ACC112 (cell line): Measurements from ENCODE around the gene CCDC86.
A peak's percentile ranks its signal among the peaks of the same experiment; 100 is the strongest.

Source experiments
- H2AFZ ChIP-seq: fragments of 200-600 bp; sonication (generic); one replicate; pipeline ENCODE4 v1.6.0; 2017; ENCODE audit warnings: antibody characterized with exemption, low read length; ENCODE audit not compliant: unreplicated experiment
- H3K27ac ChIP-seq: fragments of 200-600 bp; sonication (generic); 2 replicates; pipeline ENCODE4 v1.5.1; 2014; ENCODE audit warnings: low read depth, mild to moderate bottlenecking, antibody characterized with exemption, low read length, moderate library complexity
- H3K27me3 ChIP-seq: fragments of 200-600 bp; sonication (generic); 2 replicates; pipeline ENCODE4 v1.6.1; 2014; ENCODE audit warnings: mild to moderate bottlenecking, antibody characterized with exemption, low read length, moderate library complexity, mixed read lengths; ENCODE audit not compliant: insufficient read depth
- H3K36me3 ChIP-seq: fragments of 200-600 bp; sonication (generic); 2 replicates; pipeline ENCODE4 v1.6.1; 2016; ENCODE audit warnings: mild to moderate bottlenecking, antibody characterized with exemption, low read length, moderate library complexity, mixed read lengths; ENCODE audit not compliant: insufficient read depth
- H3K4me1 ChIP-seq: fragments of 200-600 bp; sonication (generic); one replicate; pipeline ENCODE4 v1.6.1; 2016; ENCODE audit warnings: low read length, mixed read lengths; ENCODE audit not compliant: insufficient read depth, unreplicated experiment, control insufficient read depth
- H3K4me3 ChIP-seq: fragments of 200-600 bp; sonication (generic); 2 replicates; pipeline ENCODE4 v1.5.1; 2014; ENCODE audit warnings: mild to moderate bottlenecking, low read depth, low read length
- H3K79me2 ChIP-seq: fragments of 200-600 bp; sonication (generic); one replicate; pipeline ENCODE4 v1.6.0; 2016; ENCODE audit warnings: low read length; ENCODE audit not compliant: control insufficient read depth, unreplicated experiment, insufficient read depth

The CCDC86 gene

DNA sequence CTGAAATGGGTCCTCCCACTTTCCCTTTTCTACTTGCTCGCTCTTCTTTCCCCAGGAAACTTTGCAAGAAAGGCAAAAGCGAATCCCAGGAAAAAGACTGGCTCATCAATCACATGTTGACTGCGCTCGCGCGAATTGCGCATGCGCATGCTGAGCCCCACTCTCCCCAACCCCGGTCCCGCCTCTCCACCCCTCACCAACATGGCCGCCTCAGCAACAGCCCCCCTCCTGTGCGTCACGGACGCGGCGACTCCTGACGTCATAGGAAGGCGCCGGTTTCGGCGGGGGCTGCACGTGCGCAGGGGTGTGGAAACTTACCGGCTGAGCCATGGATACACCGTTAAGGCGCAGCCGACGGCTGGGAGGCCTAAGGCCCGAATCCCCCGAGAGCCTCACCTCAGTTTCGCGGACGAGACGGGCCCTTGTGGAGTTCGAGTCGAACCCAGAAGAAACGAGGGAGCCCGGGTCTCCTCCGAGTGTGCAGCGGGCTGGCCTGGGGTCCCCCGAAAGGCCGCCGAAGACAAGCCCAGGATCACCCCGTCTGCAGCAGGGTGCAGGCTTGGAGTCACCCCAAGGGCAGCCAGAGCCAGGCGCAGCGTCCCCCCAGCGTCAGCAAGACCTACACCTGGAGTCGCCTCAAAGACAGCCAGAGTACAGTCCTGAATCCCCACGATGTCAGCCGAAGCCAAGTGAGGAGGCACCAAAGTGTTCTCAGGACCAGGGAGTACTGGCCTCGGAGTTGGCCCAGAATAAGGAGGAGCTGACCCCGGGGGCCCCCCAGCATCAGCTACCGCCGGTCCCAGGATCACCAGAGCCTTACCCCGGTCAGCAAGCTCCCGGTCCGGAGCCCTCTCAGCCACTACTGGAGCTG is at the start of gene CCDC86:
CCDC86 (plus strand) TSS at position 317 of the 871 bp plus-strand sequence; CDS start at position 329, 12 bp downstream.
- Histone ChIP-seq H3K79me2 (peaks cover 40% of the 10 kb centered on the region), H3K27ac (peak within 1 kb of the TSS; percentile 24; the same call in 1 of the 2 replicates), H3K36me3 (no peaks in the 10 kb centered on the region), H2AFZ (peak within 1 kb of the TSS; percentile 82), H3K4me1 (peaks cover 33% of the 10 kb centered on the region), H3K27me3 (no peaks in the 10 kb centered on the region), H3K4me3 (peak within 1 kb of the TSS; percentile 82)

DNA sequence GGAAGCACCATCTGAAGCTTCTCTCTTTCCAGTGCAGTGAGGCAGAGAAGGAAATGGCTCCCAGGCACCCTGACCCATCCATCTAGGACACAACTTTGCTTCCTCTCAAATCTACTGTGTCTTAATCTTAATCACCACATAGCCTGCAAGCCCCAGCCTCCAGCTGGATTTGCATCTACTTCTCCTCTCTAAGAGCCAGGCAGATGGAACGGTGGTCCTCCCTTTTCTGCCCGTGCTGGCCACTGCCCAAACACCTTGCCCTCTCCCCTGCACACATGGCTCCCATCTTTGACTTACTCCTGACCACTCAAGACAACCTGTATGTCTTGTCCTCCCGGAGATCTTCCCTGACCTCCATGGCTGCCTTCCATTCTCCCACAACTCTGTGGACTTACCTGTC is 49.4 kb upstream of the CCDC86 start:
- no peaks in the 10 kb centered on the region for H3K36me3 ChIP-seq
- no peak overlapping the region for H3K4me3 ChIP-seq
- no peak overlapping the region for H3K27ac ChIP-seq
- peaks cover 2% of the 10 kb centered on the region for H3K4me1 ChIP-seq
- no peaks in the 10 kb centered on the region for H3K79me2 ChIP-seq
- peaks cover 35% of the 10 kb centered on the region for H3K27me3 ChIP-seq
- no peak overlapping the region for H2AFZ ChIP-seq

GRCh38 chr11:60795291-60795690 is 46.6 kb upstream of the CCDC86 start:
- no peak overlapping the region for H2AFZ ChIP-seq
- no peak overlapping the region for H3K4me3 ChIP-seq
- H3K27me3 ChIP-seq, result peaks cover 60% of the 10 kb centered on the region

DNA sequence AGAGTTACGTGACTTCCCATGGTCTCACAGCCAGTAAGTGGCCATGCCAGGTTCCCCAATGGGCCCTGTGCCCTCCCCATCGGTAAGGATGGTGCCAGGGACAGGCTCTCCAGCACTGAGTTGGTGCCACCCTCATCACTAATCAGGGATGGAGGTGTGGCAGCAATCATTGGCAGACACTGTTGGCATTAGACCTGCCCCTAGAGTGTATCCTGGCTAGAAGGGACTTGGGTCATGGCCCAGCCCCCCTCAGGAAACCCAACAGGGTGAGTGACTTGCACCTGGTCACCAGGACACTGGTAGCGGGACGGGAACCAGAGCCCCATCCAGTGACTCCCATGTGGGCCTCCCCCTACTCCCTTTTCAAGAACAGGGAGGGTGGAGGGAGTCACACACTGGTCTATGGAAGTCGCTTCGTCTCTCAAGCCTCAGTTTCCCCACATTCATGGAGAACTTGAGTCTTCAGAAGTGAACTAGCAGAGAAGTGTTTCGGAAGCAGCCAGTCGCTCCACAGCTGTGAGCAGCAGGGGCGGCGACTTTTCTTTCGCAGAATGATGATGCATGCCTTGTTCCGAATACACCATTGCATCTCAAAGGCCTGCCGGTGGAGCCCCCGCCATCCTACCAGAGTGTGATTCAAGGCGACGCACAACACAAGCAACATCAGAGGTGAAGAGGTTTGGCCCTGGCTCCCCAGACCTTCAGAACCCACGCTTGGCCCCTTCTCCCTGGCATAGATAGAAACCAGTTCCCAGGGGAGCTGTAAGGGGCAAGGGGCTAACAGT is 43.9 kb upstream of the CCDC86 start:
- Histone ChIP-seq H3K4me1 (no peaks in the 10 kb centered on the region), H2AFZ (no peak overlapping the region), H3K79me2 (no peaks in the 10 kb centered on the region), H3K27ac (no peak overlapping the region), H3K4me3 (no peak overlapping the region), H3K27me3 (peaks cover 61% of the 10 kb centered on the region), H3K36me3 (no peaks in the 10 kb centered on the region)

More at GRCh38 chr11:60795291-60795690, 46.6 kb upstream of the CCDC86 start:
- no peaks in the 10 kb centered on the region for H3K4me1 ChIP-seq
- no peaks in the 10 kb centered on the region for H3K36me3 ChIP-seq
- H3K79me2 ChIP-seq, result no peaks in the 10 kb centered on the region
- H3K27ac ChIP-seq, result no peak overlapping the region

GRCh38 chr11:60798631-60799030 is 43.3 kb upstream of the CCDC86 start:
- Histone ChIP-seq H3K27ac (no peak overlapping the region), H3K79me2 (no peaks in the 10 kb centered on the region), H3K27me3 (peaks cover 60% of the 10 kb centered on the region), H3K36me3 (no peaks in the 10 kb centered on the region), H2AFZ (no peak overlapping the region), H3K4me1 (no peaks in the 10 kb centered on the region), H3K4me3 (no peak overlapping the region)

- Histone ChIP-seq H3K4me3 (no peak overlapping the region), H3K27me3 (peaks cover 58% of the 10 kb centered on the region), H3K4me1 (no peaks in the 10 kb centered on the region), H3K27ac (no peak overlapping the region), H3K79me2 (no peaks in the 10 kb centered on the region), H3K36me3 (no peaks in the 10 kb centered on the region), H2AFZ (no peak overlapping the region)
These were observed 40.7 kb upstream of the CCDC86 start for GRCh38 chr11:60801194-60801593.

DNA sequence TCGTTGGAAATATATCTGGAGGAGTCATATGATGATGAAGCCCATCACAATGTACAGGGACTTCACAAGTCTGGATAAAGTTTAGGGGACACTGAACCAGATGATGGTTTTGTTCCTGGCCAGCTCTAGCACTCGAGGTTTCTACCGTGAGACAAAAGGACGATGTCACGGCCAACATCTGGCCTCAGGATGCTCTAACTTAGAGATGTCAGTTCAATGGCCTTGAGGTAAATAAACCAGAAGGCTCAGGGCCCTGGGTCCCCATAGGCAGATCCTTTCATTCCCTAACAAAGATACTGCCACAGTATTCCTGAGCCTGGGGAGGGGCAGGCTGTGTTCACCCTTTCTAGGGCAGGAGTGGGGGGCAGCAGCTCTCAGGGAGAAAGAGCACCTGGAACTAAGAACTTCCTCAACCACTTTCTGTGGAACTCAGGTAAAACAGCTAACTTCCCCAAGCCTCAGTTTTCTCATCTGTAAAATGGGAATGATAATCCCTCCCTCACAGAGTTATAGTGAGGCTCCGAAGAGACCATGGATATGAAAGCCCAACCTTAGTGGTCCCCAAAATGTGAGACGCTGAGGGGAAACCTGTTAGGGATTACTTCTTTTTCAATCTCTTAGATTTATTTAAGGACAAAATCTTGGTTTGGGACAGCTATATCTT is 38.5 kb upstream of the CCDC86 start:
- no peaks in the 10 kb centered on the region for H3K4me1 ChIP-seq
- no peaks in the 10 kb centered on the region for H3K79me2 ChIP-seq
- no peaks in the 10 kb centered on the region for H3K36me3 ChIP-seq
- no peak overlapping the region for H2AFZ ChIP-seq
- no peak overlapping the region for H3K4me3 ChIP-seq
- no peak overlapping the region for H3K27ac ChIP-seq
- peaks cover 46% of the 10 kb centered on the region for H3K27me3 ChIP-seq

DNA sequence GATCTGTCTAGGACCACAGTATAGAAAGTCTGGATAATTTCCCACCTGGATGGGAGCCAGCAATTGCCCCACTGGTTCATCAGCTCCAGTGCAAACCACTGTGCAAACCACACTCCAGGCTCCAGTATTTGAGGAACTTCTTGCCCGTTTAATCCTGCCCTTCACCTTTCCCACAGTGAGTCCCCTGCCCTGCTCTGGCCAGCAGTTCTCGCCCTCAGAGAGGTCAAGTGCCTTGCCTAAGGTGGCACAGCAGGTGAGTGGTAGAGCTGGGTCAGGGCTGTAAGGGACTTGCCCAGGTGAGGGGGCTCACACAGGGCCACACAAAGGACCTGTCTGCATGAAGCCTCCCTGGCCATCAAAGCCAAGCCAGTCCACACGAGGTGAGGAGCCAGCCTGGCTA is 32.7 kb upstream of the CCDC86 start:
- H3K4me1 ChIP-seq, result no peaks in the 10 kb centered on the region

GRCh38 chr11:60809691-60810090 is 32.2 kb upstream of the CCDC86 start:
- H3K27me3 ChIP-seq, result peaks cover 21% of the 10 kb centered on the region; the same call in 1 of the 2 replicates
- no peak overlapping the region for H3K4me3 ChIP-seq
- no peak overlapping the region for H3K27ac ChIP-seq
- no peaks in the 10 kb centered on the region for H3K4me1 ChIP-seq
- no peaks in the 10 kb centered on the region for H3K79me2 ChIP-seq
- H2AFZ ChIP-seq, result no peak overlapping the region
- no peaks in the 10 kb centered on the region for H3K36me3 ChIP-seq

More for the DNA sequence above, 32.7 kb upstream of the CCDC86 start:
- Histone ChIP-seq H3K79me2 (no peaks in the 10 kb centered on the region), H3K27me3 (peaks cover 21% of the 10 kb centered on the region; the same call in 1 of the 2 replicates), H3K4me3 (no peak overlapping the region), H2AFZ (no peak overlapping the region), H3K27ac (no peak overlapping the region), H3K36me3 (no peaks in the 10 kb centered on the region)

GRCh38 chr11:60810151-60810550 is 31.8 kb upstream of the CCDC86 start:
- H3K27ac ChIP-seq, result no peak overlapping the region
- peaks cover 21% of the 10 kb centered on the region; the same call in 1 of the 2 replicates for H3K27me3 ChIP-seq
- H3K79me2 ChIP-seq, result no peaks in the 10 kb centered on the region
- no peaks in the 10 kb centered on the region for H3K4me1 ChIP-seq
- H3K4me3 ChIP-seq, result no peak overlapping the region
- H3K36me3 ChIP-seq, result no peaks in the 10 kb centered on the region
- no peak overlapping the region for H2AFZ ChIP-seq
